Activated CD8-positive, alpha-beta memory T cell treated with anti-CD3 and anti-CD28 coated beads, Interleukin-2, amount 50 U/mL, for 24 hours (primary cell): Measurements from ENCODE around the gene ITGAX.
"Not testable (repeated sequence)": the region's sequence is repeated elsewhere in the genome, so short reads cannot be mapped to it uniquely, and the experiment has no call there.

Experiments used
- DNase-seq: peaks from one replicate; pipeline ENCODE4 v3.0.0-alpha.2; 2020; ENCODE audit errors: extremely low read depth

ITGAX gene

GRCh38 chr16:31409433-31409832, 54.5 kb downstream of the ITGAX start:
- DNase-seq = no peak

GRCh38 chr16:31410082-31410481, 55.1 kb downstream of the ITGAX start:
- DNase-seq = no peak

- DNase-seq = no peak
Observed at GRCh38 chr16:31411024-31411844, 56.3 kb downstream of the ITGAX start.

GRCh38 chr16:31412750-31413149, 57.8 kb downstream of the ITGAX start:
- no peak for DNase-seq

DNA sequence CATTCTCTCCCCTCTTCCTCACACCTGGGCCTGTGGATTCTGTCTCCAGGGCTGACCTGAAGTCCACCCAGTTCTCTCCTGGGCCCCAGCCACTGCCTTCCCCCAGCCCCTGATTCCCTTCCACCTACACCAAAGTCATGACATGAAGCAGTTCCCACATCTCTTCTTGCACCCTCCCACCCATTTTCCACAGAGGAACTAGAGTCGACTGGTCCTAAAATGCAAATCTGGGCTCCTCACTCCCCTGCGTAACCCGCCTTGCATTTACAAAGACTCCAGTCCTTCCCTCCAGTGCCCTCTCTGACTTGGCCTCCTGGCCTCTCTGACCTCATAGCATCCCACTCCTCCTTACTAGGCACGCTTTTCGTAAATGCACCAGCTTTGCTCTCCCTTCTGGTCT, 58.4 kb downstream of the ITGAX start:
- no peak for DNase-seq

- no peak for DNase-seq
Observed at GRCh38 chr16:31413943-31414342, 59.0 kb downstream of the ITGAX start.

GRCh38 chr16:31414706-31415105, 59.7 kb downstream of the ITGAX start:
- DNase-seq = no peak

- DNase-seq = no peak
Observed at GRCh38 chr16:31416371-31416770, 61.4 kb downstream of the ITGAX start.

DNA sequence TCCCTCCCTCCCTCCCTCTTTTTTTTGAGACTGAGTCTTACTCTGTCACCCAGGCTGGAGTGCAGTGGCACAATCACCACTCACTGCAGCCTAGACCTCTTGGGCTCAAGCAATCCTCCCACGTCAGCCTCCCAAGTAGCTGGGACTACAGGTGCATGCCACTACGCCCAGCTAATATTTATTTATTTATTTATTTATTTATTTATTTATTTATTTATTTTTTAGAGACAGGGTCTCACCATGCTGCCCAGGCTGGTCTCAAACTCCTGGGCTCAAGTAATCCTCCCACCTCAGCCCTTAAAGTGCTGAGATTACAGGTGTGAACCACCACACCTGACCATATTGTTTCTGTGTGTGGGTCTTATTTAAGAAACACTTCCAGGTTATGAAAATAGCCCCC, 62.1 kb downstream of the ITGAX start:
- not testable (repeated sequence) for DNase-seq

DNA sequence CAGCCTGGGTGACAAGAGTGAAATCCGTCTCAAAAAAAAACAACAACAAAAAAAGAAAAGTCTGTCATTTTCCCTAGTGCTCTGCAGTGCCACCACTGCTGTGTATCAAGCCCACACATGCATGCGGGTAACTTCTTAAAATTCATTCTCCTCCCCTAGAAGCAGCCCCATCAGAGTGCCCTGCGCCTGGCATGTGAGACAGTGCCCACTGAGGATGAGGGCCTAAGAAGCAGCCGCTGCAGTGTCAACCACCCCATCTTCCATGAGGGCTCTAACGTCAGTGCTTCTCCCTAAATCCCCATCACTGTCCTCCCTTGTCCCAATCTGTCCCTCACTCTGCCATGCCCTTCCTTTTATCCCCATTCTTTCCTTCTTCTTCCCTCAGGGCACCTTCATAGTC, 62.9 kb downstream of the ITGAX start:
- DNase-seq = no peak

GRCh38 chr16:31420037-31420436, 65.1 kb downstream of the ITGAX start:
- DNase-seq = no peak

DNA sequence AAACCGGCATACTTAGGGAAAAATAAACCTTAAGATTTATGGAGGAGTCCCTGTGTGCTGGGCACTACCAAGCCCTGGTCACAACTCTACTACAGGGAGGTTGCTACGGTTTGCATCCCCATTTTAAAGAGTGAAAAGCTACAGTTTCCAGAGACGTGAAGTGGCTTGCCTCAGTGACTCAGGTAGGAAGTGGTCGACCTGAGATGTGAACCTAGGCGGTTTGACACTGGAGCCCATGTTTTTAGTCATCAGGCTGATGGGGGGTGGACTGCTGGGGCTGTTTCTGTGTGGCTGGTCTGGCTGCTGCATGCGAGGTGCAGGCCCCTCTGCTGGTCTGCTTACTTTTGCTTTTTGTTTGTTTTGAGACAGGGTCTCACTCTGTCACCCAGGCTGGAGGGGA, 66.6 kb downstream of the ITGAX start:
- peak; percentile 39 for DNase-seq

GRCh38 chr16:31423241-31423640, 68.3 kb downstream of the ITGAX start:
- no peak for DNase-seq

GRCh38 chr16:31423801-31424200, 68.8 kb downstream of the ITGAX start:
- no peak for DNase-seq

- DNase-seq = peak; percentile 19
Observed at GRCh38 chr16:31427441-31428278, 72.7 kb downstream of the ITGAX start.

GRCh38 chr16:31428279-31428597, 73.3 kb downstream of the ITGAX start, which contains the start of gene COX6A2:
Gene COX6A2, minus strand, starts transcription at chr16:31428360. Its CDS starts 35 bp downstream, at chr16:31428325.
- no peak for DNase-seq

GRCh38 chr16:31428638-31429247, 73.8 kb downstream of the ITGAX start:
- no peak for DNase-seq

DNA sequence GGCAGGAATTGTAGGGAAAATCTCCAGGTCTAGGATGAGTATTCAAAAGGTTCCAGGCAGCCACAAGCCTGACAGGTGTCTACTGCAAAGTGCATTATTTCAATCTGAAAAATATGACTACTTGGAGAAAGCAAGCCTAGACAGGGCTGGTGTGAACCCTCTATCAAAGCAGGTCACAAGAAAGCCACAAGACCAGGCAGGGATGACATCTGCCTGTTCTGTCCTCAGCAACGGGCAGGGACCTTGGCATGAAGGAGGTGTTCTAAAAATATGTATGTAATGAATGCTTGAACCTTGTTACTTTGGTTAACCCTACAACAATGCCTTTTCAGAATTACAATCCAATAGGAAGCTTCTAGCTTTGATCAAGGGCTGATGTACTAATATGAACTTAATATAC, 74.3 kb downstream of the ITGAX start:
- no peak for DNase-seq

GRCh38 chr16:31429796-31430195, 74.8 kb downstream of the ITGAX start:
- no peak for DNase-seq

- no peak for DNase-seq
Observed at GRCh38 chr16:31430380-31431052, 75.5 kb downstream of the ITGAX start.
